NB4 (cell line): ENCODE data around the gene MRPL27.

ENCODE experiments used
- CTCF ChIP-seq: IDR thresholded peaks from one replicate; pipeline ENCODE4 v1.5.1; 2012; ENCODE audit warnings: low read depth, low read length
- MYC ChIP-seq: IDR thresholded peaks from 2 replicates; pipeline ENCODE4 v1.6.1; 2011; ENCODE audit warnings: low read depth, low read length
- POLR2A ChIP-seq: IDR thresholded peaks from 2 replicates; pipeline ENCODE4 v1.6.1; 2011; ENCODE audit warnings: mild to moderate bottlenecking; ENCODE audit not compliant: insufficient read length; ENCODE audit errors: extremely low read depth
- TF ChIP-seq, protein P1 (sequence below): IDR thresholded peaks from 2 replicates; pipeline ENCODE4 v1.6.1; 2011; ENCODE audit warnings: low read depth, low read length

DNA sequence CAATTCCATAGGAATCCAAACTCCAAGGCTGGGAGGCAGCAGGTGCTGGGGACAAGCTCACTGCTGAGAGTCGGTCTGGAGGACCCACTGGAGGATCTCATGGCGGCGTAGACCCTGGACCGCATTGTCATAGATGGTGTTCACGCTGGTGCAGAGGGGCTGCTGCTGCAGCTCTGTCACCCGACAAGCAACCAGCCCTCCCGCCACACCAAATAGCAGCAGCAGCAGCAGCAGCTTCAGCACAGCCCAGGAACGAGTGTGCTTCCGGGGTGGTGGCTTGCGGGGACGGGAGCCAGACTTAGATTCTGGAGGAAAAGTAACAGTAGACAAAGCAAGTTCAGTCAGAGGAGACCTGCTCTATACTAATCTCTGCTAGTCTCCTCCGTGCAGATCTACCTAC, 9.9 kb upstream of the MRPL27 start:
- TF ChIP-seq CTCF, result no peak
- TF ChIP-seq, protein P1, sequence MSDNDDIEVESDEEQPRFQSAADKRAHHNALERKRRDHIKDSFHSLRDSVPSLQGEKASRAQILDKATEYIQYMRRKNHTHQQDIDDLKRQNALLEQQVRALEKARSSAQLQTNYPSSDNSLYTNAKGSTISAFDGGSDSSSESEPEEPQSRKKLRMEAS, result no peak
- no peak for TF ChIP-seq POLR2A
- TF ChIP-seq MYC, result no peak
